Esophagus (tissue), 2 donors: ENCODE results near the gene HLX. TPM values are rescaled to one million over a fixed set of nuclear protein-coding genes. Genes with fewer than 3 reads are reported as not detected.

Experiments
- H3K27ac ChIP-seq, 2 donors: one replicate each; pipeline ENCODE4 v1.5.1; 2013; ENCODE audit warnings: low read depth in 2 of 2, mild to moderate bottlenecking in 2 of 2, inconsistent platforms in 1 of 2, low read length in 1 of 2, moderate library complexity in 1 of 2
- H3K27me3 ChIP-seq, 2 donors: one replicate each; pipeline ENCODE4 v1.6.1; 2013; ENCODE audit warnings: low read length in 2 of 2, control low read depth in 1 of 2, mild to moderate bottlenecking in 1 of 2; ENCODE audit not compliant: insufficient read depth in 2 of 2, control insufficient read depth in 1 of 2
- H3K36me3 ChIP-seq, 2 donors: one replicate each; pipeline ENCODE4 v1.6.1; 2013; ENCODE audit warnings: low read length in 1 of 2; ENCODE audit not compliant: control insufficient read depth in 2 of 2, insufficient read depth in 2 of 2
- H3K4me1 ChIP-seq, 2 donors: one replicate each; pipeline ENCODE4 v1.6.1; 2013; ENCODE audit warnings: low read length in 1 of 2; ENCODE audit not compliant: control insufficient read depth in 2 of 2, insufficient read depth in 2 of 2
- H3K4me3 ChIP-seq, 2 donors: one replicate each; pipeline ENCODE4 v1.5.1; 2013; ENCODE audit warnings: low read length in 2 of 2, mild to moderate bottlenecking in 2 of 2, low read depth in 1 of 2, moderate library complexity in 1 of 2
- H3K9me3 ChIP-seq, 2 donors: one replicate each; pipeline ENCODE4 v1.6.1; 2013; ENCODE audit warnings: mild to moderate bottlenecking in 2 of 2, low read depth in 1 of 2, low read length in 1 of 2, moderate library complexity in 1 of 2; ENCODE audit not compliant: control insufficient read depth in 2 of 2, insufficient read depth in 1 of 2
- WGBS, 2 donors: extraction: QIAGEN DNeasy Blood & Tissue Kit; methylation state at CpG; one replicate each; pipeline ENCODE4 v1.1.7; 2013; 5-methylcytosine and 5-hydroxymethylcytosine counted together
- polyA plus RNA-seq, 2 donors: library from polyadenylated mRNA; stranded (reverse); fragments of 200-250 nt; gene quantifications; one replicate each; pipeline ENCODE4 v1.2.3, GENCODE V29; 2013
- donor health status: healthy with polysubstance abuse.
- donor health status: Bipolar disorder and iron deficiency.

Gene HLX
- polyA plus RNA-seq, 2 donors: 1.4 to 1.8 TPM

DNA sequence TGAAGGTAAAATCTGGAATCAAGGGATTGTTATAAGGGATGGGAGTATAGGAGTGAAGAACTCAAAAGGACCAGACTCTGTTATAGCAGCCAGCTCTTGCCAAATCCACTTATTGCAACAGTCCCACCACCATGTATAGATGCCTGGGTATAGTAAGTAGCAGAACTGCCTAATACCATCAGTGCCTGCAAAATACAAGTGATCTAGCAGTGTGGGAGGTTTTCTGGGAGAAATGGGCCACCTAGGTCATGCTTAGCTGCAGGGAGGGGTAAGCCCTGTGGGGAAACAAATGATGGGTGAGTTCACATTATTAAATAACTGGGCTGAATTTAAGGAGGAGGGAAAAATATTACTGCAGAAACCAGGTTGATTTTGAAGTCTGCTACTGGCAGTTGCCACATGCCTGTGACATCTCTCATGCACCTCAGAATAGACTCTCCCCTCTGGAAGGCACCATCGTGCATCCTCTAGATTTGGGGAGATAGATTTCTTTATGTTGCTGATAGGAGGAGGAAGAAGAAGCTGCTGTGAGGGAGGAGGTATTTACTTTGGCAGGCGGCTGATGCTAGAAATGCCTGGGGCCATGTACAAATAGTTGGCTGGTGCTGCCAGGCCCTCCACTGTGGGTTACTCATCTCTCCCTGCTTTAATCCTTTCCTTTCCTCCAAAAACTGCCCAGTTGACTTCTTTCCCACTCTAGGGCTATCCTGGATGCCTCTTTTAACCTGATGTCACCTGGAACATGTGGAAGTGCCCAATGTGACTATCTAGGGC, 27.5 kb downstream of the HLX start:
- Histone ChIP-seq H3K9me3 (no peaks in the 10 kb centered on the region), H3K36me3 (no peaks in the 10 kb centered on the region), H3K4me1 (no peaks in the 10 kb centered on the region), H3K27me3 (peaks cover 0 to 4% of the 10 kb centered on the region in 2 donors), H3K4me3 (no peak overlapping the region), H3K27ac (no peak overlapping the region)
- WGBS, 2 donors: 49 to 54% methylated on average over 2 of the region's 2 CpGs

DNA sequence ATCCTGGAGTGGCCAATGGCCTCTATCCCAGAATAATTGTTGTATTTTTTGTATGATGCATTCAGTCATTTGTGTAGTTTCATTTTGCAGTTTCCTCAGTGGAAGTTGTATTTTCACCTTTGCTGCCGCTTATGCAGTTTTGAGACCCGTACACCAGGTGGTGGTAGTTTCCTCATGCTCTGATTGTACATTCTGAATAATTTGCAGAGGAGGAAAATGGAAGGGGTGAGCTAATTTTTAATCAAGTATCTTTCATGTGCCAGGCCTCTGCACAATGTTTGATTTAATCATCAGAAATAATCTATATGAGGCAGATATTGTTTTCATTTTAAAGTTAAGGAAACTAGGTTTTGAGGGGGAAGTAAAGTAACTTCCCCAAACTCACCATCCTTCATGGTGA, 29.5 kb downstream of the HLX start:
- peaks cover 0 to 4% of the 10 kb centered on the region in 2 donors for H3K27me3 ChIP-seq
- H3K4me1 ChIP-seq: no peaks in the 10 kb centered on the region
- H3K9me3 ChIP-seq: no peaks in the 10 kb centered on the region
- WGBS, 2 donors: 52 to 65% methylated on average over 2 of the region's 2 CpGs
- no peak overlapping the region for H3K27ac ChIP-seq
- H3K4me3 ChIP-seq: no peak overlapping the region
- H3K36me3 ChIP-seq: no peaks in the 10 kb centered on the region

DNA sequence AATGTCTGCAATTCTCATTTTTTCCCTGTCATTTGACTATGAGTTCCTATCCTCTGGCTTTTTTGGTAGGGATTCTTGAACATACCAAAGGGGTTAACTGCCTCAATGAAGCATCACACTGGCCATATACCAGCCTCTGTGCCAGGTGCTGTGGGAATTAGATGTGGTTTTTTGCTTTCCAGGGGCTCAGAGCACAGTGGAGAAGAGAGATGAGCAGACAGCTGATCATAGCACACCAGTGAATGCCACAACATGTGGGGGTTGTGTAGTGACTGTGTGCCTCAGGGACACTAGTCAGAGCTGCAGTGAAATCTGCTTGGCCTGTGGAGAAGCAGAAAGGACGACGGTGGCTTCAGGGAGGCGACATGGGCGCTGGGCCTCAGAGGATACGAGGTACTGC, 30.8 kb downstream of the HLX start:
- Histone ChIP-seq H3K27me3 (peaks cover 0 to 4% of the 10 kb centered on the region in 2 donors), H3K4me3 (no peak overlapping the region), H3K36me3 (no peaks in the 10 kb centered on the region), H3K4me1 (no peaks in the 10 kb centered on the region), H3K27ac (no peak overlapping the region), H3K9me3 (no peaks in the 10 kb centered on the region)
- WGBS, 2 donors: 79 to 80% methylated on average over 5 of the region's 5 CpGs

DNA sequence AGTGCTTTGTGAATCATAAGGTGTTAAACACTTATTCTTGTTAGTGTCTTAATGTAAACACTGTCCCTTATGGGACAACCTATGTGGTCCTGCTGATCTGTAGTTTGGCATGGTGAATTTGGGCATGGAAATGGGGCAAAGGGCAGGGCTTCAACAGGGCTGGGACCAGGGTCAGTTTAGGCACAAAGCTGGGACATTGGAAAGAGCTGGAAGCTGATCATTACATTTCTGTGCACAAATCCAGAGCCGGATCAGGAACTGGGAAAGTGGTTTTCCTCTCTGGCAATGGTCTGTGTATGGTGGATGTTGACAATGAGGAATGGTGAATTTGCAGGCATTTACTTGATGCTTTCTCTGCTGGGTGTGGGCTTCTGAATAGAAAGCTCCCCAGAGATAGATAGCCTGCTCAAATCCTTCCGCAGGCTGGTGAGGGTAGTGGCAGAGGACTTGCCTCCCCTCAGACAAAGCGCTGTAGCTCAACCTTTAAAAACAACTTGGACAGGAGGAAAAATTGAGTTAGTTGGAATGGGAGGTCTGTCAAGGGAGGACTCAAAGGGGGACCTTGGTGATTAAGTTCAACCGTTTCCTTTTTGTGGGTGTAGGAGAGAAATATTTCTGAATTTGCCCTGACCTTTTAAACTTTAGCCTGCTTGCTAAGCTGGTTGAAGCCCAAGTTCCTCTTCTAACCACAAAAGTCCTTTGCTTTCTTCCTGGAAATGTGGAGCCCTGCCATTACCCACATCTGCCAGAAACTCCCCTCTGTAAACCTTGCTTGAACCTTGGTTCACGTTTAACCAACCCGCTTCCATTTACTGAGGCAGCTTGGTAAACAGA, 35.3 kb downstream of the HLX start:
- WGBS, 2 donors: 53 to 62% methylated on average over 6 of the region's 6 CpGs
- no peaks in the 10 kb centered on the region for H3K36me3 ChIP-seq
- no peaks in the 10 kb centered on the region for H3K4me1 ChIP-seq
- no peaks in the 10 kb centered on the region for H3K9me3 ChIP-seq
- no peak overlapping the region for H3K27ac ChIP-seq
- H3K27me3 ChIP-seq: no peaks in the 10 kb centered on the region
- no peak overlapping the region for H3K4me3 ChIP-seq

DNA sequence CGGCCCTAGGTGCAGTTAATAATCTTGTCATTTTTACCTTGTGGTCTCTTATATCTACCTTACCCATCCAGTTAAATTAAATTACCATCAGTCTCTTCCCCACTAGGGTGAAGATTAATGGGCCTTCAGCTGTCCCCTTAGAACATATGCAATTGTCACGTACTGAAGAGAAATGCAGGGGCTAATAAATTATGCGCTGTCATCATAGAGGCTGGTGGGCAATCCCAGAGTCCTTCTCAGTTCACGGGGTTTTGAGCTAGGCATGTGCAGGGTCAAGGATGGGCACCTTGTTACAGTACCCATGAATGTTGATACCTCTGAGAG, 35.8 kb downstream of the HLX start:
- no peaks in the 10 kb centered on the region for H3K4me1 ChIP-seq
- no peaks in the 10 kb centered on the region for H3K27me3 ChIP-seq
- no peaks in the 10 kb centered on the region for H3K9me3 ChIP-seq
- H3K27ac ChIP-seq: no peak overlapping the region
- no peak overlapping the region for H3K4me3 ChIP-seq
- H3K36me3 ChIP-seq: no peaks in the 10 kb centered on the region
- 56 to 74% methylated on average over 4 of the region's 4 CpGs for WGBS, 2 donors

DNA sequence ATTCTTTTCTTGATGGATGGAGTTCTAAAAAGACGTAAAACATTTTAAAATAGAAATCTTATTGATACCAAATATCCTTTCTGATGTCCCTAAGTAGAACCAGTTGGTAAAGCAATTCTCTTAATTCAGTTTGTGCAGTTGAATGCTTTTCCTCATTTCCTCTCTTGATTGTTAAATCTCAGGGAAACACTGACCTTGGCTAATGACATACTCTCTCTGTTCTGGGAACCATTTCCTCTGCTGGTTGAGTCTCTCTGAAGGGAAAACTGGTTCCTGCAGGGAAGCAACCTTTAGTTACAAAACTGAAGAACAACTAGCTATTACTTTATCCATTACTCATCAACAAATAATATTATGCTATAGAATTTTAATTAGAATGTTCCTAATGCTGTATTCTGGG, 36.7 kb downstream of the HLX start:
- Histone ChIP-seq H3K4me1 (no peaks in the 10 kb centered on the region), H3K4me3 (no peak overlapping the region), H3K9me3 (no peaks in the 10 kb centered on the region), H3K36me3 (no peaks in the 10 kb centered on the region), H3K27me3 (no peaks in the 10 kb centered on the region), H3K27ac (no peak overlapping the region)
- WGBS, 2 donors: 83 to 89% methylated on average over 1 of the region's 1 CpG

DNA sequence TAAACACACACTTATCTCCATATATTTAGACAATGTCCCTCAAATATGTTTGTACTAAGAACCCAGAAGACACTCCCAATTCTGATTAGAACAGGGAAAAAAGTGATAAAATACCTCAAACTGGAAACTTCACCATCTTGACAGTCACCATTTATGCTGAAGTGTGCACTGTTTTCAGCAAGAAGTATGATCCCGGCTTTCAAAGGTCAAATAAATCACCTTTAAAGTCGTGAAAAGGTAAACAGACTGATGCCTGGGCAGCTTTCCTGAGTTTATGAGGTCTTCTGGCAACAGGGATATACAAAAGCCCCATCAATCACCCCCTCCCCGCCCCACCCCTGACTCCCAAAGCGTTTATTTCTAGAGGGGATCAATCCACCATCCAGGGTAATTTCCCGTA, 37.9 kb downstream of the HLX start:
- Histone ChIP-seq H3K36me3 (no peaks in the 10 kb centered on the region), H3K27me3 (no peaks in the 10 kb centered on the region), H3K27ac (no peak overlapping the region), H3K9me3 (no peaks in the 10 kb centered on the region), H3K4me1 (no peaks in the 10 kb centered on the region), H3K4me3 (no peak overlapping the region)
- 35 to 41% methylated on average over 5 of the region's 5 CpGs for WGBS, 2 donors

DNA sequence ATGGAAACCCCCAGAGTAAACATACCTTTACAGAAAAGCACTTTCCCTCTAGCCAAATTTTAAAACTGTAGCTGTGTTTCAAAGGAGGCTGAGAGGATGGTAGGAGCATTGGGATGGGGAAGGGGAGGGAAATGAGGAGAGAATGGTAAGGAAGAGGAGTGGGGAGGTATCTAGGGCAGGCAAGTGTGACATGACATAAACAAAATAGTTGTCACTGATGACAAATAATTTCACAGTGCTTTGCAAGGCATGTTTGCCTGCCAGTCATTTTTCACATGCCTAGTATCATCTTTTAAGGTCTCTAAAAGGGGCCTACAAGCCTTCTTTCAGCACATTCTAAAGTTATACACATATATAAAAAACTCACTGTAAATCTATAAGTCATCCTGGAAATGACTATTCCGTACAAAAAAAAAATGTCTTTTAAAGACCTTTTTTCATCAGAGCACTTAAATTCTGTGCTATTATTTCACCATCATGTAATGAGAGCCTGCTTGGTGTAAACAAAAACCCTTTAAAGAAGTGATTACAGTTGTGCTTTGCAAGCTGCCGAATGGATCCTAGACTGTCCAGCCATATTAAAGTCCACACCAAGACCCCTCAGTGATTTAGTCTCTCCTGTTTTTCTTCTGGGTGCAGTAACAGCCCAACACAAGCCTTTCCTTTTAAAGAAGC, 38.4 kb downstream of the HLX start:
- 65 to 76% methylated on average over 2 of the region's 2 CpGs for WGBS, 2 donors
- Histone ChIP-seq H3K36me3 (no peaks in the 10 kb centered on the region), H3K4me1 (no peaks in the 10 kb centered on the region), H3K4me3 (no peak overlapping the region), H3K27me3 (no peaks in the 10 kb centered on the region), H3K9me3 (no peaks in the 10 kb centered on the region), H3K27ac (no peak overlapping the region)

DNA sequence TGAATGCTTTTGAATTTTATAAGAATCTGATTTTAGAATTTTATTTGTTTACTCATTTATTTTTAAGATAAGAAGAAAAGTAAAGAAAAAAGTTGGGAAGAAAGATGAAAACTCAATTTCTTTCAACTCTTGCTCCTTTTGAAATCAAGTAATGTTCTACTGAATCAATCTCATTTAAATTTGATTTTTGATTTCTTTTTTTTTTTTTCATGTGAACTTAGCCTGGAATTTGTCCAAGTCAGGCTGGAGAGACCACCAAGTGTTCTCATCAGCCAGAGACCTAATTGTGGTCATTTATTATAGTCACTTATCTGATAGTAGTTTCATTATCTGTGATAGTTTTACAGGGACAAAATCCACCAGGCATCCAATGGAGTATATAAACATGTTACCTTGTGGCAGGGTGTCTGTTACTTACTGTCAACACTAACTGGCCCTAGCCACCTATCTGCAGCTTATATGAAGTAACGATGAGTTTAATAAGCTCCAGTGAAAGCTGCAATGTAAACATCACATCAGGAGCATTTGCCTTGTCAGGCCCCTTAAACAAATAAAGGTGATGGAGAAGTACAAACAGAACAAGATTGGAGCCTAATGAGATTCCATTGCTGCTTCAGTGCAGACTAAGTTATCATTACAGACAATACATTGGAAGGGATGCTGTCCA, 39.2 kb downstream of the HLX start:
- no peak overlapping the region for H3K4me3 ChIP-seq
- WGBS, 2 donors: 42 to 47% methylated on average over 1 of the region's 1 CpG
- no peaks in the 10 kb centered on the region for H3K4me1 ChIP-seq
- H3K27ac ChIP-seq: no peak overlapping the region
- no peaks in the 10 kb centered on the region for H3K9me3 ChIP-seq
- no peaks in the 10 kb centered on the region for H3K36me3 ChIP-seq
- no peaks in the 10 kb centered on the region for H3K27me3 ChIP-seq
